Amniotic stem cell (primary cell): ENCODE data around the gene EPHA2.
"Not testable (repeated sequence)": the region's sequence is repeated elsewhere in the genome, so short reads cannot be mapped to it uniquely, and the experiment has no call there.

Experiments used
- DNase-seq: peaks from one replicate; lab custom pipeline; 2025; lab: John Stamatoyannopoulos, UW

Gene EPHA2

DNA sequence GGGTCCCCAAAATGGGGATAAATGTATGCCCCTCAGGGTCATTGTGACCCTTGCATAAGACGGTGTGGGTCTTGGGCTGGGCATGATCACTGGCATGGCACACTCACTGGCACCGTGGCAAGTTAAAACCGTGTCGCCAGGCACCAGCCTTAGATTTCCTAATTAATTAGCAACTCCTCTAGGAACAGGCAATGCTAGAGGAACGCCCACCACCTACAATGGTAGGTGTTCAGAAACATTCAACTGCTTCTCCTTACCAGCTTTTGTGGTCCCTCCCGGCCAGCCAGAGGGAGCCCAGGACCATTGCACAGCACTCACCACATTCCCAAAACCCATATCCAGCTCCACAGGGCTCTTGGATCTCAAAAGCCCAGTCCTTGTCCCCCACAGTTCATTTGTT, 36.4 kb downstream of the EPHA2 start:
- DNase-seq = no peak

DNA sequence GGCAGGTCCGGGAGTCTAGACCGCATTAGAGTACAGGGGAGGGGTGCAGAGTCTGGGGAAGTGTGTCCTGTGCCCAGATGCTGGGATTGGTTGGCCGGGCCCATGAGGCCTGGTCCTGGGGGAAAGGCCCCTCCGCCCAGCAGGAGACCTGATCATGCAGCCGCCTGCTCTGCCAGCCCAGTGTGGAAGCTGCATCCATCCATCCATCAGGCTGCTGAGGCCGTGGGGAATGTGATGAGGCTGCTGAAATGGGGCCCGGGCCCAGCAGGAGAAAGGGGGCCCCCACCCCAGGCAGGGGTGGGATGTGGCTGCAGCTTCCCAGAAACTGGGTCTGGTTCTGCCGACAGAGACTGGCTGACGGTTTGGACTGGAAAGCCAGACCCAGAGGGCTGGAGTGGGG, 37.2 kb downstream of the EPHA2 start:
- no peak for DNase-seq

DNA sequence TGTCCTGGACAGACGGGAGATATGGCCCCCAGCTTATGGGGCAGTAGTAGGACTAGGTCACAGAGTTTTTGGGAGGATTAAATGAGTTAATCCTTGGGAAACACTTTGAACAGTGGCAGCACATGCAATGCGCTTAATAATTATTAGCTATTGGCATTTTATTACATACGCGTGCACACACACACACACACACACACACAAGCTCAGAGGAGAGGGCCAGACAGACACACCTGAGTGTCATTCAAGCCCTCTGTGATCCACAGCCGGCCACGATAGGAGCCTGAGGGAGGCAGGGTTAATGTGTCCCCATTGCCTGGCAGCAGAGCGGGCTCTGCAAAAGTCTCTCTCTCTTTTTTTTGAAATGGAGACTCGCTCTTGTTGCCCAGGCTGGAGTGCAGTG, 37.9 kb downstream of the EPHA2 start:
- no peak for DNase-seq

DNA sequence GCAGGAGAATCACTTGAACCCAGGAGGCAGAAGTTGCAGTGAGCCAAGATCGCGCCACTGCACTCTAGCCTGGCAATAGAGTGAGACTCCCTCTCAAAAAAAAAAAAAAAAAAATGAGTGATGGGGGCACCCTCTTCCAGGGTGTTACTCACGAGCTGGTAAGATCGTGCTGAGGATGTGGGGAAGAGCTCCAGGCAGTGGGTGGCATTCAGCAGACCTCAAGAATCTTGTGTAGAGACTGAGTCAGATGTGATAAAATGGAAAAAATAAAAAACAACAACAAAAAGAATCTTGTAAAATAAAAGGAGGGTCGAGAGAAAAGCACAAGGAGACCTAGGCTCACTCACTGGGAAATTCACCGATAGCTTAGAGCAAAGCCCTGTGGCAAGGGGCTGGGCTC, 38.5 kb downstream of the EPHA2 start:
- no peak for DNase-seq

DNA sequence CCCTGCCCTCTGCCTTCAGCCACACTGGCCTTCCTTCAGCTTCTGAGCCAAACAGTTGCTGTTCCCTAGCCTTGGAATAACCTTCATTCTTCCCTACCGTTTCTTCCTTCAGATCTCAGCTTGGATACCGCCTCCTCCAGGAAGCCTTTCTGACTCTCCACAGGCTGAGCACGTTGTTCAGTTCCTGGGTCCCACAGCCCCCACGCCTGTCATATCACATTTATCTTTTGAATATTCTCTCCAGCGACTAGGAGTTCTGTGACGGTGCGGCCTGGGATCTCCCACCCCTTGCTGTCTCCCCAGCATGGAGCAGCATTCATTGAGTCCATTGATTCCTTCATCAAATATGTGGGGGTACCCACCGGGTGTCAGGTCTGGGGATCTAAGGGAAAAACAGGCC, 39.2 kb downstream of the EPHA2 start:
- DNase-seq = no peak

DNA sequence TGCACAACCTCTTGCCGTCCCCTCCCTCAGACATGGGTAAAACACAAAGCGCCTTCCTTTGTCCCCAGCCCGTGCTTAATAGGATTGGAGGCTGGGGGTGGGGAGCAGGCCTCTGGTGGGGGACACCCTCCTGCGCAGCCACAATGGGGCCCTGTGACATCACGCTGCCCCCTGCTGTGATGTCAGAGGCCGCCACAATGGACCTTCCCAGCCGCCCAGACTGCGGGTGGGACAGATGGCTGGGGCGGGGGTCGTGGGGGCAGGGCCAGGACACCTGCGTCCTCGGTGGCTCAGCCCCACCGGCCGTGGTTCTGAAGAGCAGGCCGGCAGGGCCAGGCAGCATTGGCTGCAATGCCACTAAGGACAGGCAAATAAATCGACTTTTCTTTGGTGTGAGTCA, 39.9 kb downstream of the EPHA2 start:
- DNase-seq = no peak

DNA sequence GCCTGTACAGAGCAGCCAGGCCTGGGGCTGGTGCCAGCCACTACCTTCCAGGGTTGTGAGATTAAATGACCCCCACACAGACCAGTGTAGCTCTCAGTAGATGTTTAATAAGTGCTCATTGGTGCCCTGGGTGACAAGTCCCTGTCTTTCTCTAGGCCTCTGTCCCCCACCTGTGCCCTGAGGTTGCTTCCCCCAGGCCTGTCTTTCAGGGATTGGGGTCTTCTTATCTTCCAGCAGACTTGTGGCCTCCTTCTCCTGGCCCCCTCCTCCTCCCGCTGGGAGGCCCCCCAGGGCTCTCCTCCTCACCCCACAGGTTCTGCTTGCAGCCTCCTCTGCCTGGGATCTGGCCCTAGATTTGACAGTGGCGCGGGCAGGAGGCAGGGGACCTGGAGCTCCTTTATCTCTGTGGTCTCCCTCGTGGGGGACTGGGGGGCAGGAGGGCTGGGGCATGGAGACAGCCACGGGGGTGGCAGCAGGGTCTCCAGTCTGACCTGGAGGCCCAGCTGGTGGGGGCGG, 40.3 kb downstream of the EPHA2 start:
- no peak for DNase-seq

DNA sequence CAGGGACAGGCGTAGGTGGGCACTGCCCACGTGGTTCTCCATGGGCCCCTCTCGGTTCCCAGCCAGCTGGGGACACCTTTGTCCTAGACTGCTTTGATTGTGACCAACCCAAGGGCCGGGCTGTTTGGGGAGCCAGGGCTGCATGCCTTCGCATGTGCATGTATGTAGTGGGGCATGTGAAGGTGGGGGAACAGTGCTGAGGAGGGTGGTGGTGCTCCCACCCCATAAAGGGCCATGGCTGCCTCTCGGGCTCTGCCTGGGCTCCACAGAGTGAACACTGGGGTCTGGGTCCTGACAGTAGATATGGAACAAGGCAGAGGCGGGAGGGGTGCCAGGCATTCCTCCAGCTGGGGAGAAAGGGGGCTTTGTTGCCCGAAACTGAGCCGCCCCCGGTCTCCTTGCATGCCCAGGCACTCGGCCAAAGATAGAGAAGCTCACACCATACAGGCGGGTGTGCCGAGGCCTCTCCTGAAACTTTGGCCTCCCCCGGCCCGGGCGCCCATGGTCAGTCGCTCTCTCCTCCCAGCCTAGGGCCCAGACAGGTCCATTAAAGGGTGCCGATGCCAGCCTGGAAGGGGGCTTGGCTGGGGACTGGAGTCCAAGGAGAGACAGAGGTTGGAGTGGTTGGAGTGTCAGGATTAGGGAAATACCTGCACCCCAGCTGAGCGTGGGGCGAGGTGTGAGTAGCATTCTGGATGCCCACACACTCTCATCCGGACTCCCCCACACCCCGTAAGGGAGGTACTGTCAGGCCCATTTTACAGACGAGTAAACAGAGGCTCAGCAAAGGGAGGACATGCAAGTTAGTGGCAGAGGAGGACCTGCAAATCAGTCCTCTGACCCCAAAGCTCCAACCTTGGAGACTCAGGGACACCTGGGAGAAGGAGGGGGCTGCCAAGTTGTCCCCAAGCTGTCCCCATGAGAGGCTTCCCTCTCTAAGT, 41.1 kb downstream of the EPHA2 start:
- DNase-seq = no peak

DNA sequence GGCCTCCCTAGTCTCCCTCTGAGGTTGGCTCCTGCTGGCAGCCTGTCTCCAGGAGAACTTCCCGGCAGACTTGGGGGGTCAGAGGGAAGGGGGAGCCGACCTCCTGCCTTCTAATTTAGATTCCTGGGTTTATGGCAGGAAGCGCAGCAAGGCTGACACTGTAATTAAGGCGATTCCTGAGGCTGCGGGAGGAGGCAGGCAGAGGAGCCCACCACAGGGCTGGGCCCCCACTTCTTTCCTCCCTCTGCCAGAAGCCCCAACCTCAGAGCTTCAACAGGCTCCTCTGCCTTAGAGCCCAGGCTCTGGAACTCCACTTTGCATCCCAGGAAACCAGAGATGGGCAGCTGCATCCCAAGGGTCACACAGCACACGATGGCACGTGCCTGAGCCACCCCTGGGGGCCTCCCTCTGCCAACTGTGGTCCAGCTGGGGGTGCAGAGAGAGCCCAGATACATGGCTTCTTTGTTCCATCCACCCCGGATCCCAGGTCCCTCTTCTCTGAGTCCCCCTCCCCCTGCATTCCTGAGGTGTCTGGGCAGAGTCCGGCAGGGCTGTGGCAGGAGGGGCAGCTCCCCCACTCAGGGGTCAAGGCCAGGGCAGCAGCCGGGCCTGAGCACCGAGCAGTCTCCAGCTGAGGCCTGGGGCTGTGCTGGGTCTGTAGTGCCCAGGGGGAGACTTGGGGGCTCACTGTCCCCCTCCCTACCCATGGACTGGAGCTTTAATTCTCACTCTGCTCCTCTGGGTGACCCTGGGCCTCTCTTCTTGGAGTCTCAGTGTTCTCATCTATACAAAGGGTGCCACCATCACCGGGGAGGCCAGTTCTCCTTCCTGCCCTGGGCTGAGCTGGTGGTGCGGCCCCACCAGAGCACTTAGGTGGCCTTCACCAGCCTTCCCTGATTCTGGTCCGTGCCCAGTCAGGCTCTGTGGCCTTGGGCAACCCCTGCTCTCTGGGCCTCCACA, 43.0 kb downstream of the EPHA2 start:
- DNase-seq = no peak

DNA sequence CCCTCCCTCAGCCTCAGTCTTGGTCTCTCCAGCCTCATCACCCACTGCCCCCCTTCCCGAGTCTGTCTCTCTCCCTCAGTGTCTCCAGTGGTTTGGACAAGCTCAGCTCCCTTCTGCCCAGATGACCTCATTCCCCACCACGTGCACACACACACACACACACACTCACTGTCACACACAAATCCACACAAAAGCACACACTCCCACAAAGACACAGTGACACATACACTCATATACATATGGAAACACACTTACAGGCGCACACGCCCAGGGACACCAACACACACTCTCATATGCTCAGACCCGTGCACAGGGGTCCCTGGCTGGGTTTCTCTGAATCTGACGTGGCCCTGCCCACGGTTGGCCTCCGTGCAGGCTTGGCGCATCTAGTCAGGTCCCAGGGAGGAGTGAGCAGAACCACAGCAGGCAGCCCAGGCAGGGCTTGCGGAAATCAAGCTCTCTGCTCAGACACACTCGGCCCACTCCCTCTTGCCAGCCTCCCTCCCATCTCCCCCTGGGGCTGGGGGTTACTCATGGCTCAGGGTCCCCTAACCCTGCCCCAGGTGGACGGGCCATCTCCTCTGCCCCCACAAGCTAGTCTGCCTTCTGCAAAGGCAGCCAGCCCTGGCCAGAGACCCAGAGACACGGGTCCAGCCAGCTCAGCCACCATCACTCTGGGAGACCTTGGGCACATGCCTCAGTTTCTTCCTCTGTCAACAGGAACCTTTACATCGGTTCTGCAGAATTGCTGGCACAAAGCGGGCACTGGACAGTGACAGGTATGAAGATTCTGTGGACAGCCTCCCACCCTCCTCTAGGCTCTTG, 43.9 kb downstream of the EPHA2 start:
- DNase-seq = no peak

DNA sequence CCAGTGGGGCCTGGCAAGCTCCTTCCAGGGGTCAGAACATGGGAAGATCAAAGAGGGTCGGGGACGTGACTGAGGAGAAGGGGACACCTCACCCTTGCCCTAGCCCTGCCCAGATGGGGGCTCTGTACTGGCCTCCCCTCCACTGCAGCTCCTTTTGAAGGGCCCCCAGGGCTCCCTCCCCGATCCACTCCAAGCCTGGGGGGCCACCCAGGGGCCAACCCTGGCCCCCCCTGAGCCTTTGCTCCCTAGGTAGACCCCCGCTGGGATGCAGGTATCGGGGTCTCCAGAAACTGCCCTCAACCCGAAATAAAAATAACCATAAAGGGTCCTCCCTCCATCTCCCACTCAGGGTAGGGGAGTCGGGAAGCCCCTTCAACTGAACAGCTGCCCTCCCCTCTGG, 45.0 kb downstream of the EPHA2 start:
- DNase-seq = no peak

DNA sequence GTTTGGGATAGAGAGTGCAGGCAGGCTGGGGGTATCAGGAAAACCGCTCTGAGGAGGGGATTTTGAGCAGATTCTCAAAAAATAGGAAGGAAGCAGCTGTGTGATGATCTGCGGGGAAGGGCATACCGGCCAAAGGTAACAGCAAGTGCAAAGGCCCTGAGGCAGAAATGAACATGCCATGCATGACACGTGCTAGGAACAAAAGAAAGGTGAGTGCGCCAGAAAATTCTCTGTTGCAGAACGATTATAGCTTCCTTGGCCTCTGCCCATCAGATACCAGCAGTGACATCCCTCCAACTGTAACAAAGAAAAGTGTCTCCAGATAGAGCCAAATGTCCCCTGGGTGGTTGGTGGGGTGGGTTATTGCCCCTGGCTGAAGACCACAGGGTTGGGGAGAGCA, 45.4 kb downstream of the EPHA2 start:
- no peak for DNase-seq

DNA sequence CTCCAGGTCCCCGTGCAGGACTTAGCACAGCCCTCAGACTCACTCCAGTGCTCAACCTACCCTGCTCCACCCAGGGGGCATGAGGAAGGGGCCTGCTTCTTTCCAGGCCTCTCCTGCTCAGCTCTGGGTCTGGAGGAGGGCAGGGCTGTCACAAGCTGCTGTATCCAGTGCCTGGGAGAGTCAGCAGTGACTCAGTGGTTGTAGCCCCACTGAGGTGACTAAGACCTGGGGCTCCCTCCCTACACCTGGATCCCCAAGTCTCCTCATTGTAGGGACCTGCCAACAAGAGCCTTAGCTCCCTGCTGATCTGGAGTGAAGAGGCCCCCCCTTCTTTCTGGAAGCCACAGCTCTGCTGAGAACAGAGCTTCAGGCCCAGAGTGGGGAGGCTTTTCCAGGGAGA, 46.3 kb downstream of the EPHA2 start:
- DNase-seq = no peak

DNA sequence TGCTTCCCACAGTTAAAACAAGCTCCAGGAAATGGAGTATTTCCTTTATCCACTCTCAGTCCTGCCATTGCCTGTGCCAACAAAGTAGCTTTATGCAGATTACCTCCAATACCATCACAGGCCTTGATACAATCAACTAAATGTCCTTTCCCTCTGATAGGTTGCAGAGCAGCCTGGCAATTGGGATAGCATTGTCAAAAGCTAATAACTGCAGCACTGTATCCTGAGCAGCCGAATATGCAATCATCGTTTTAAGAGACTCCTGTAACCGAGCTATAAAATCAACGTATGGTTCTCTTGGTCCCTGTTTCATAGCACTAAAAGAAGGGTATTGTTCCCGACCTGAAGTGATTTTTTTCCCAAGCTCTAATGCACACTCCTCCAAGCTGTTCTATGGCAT, 48.8 kb downstream of the EPHA2 start:
- DNase-seq = not testable (repeated sequence)

DNA sequence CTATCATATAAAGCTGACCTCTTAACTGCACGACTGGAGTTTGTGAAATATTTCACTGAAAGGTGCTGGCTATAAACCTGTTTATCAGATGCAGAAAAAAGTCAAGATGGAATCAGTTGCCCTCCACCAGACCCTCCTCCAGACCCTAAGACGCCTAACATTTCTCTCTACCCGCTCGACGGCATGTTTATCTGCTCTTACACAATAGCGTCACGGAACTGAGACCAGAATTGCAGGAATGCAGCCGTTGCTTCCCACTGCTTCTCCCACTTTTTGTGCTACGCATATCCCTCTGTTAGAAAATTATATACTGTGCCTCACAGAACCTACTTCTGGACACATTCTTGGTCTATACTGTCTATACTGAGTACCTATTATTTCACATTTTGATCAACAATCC, 54.2 kb downstream of the EPHA2 start:
- DNase-seq = no peak

DNA sequence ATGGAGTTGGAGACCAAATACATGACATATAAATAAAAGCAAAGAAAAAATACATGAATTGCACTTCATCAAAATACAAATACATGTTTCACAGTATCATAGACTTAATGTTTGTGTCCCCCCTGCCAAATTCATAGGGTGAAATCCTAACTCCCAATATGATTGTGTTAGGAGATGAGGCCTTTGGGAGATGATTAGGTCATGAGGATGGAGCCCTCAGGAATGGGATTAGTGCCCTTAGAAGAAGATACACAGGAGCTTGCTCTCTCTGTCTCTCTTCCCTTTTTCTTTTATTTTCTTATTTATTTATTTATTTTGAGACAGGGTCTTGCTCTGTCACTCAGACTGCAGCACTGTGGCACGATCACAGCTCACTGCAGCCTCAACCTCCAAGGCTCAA, 56.5 kb downstream of the EPHA2 start:
- no peak for DNase-seq

DNA sequence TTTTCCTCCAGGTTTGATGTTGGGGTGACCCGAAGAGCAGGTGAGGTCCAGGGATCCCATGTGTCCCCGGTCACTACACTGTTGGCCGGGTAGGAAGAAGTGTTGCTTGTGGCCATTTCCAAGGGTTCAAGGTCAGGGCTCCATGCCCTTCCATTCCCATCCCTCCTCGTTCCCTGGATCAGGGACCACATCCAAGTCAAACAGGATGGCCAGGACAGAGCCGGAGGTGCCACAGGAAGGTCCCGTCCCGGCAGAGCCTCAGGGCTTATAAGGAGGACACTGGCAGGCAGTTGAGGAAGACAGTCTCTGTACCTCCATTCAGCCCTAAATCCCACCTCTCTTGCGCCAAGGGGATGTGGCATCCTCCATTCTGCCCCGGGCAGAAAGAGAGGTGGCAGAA, 60.4 kb downstream of the EPHA2 start:
- DNase-seq = no peak

DNA sequence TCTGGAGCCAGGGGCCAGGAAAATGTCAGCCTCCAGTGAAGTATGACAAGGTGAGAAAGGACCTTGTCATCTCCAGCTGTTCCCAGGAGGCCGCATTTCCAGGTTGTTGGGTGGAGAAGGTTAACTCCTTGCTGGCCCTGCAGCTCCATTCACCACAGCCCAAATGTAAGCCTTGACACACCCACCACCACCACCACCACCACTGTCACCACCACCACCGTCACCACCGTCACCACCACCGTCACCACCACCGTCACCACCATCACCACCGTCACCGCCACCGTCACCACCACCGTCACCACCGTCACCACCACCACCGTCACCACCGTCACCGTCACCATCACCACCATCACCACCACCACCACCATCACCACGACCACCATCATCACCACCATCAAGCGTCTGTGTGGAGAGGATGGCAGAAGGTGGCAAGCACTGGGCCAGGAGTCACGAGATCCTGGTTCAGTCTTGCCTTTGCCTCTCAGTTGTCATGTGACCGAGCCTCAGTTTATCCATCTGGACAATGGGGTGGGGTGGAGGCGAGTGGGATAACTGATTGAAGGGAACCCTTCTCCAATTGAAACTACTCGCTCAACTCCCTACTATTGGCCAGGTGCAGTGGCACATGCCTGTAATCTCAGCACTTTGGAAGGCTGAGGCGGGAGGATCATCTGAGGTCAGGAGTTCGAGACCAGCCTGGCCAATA, 61.3 kb downstream of the EPHA2 start:
- DNase-seq = no peak

DNA sequence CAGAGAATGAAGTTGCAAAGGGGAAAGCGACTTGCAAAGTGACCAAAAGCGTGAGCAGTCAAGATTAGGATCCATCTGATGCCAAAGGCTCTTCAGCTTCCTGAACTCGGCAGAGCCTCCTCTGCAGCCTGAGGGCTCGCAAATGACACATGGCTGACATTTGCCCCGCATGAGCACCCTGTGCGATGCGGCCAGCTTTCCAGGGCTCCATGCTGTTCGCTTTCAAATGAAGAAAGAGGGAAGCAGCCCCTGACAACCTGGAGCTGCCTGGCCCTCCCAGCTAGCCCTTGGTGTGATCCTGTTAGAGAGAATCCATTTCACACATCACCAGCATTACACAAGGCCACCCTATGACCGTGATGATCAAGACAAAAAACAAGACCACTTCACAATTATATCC, 62.3 kb downstream of the EPHA2 start:
- DNase-seq = no peak

DNA sequence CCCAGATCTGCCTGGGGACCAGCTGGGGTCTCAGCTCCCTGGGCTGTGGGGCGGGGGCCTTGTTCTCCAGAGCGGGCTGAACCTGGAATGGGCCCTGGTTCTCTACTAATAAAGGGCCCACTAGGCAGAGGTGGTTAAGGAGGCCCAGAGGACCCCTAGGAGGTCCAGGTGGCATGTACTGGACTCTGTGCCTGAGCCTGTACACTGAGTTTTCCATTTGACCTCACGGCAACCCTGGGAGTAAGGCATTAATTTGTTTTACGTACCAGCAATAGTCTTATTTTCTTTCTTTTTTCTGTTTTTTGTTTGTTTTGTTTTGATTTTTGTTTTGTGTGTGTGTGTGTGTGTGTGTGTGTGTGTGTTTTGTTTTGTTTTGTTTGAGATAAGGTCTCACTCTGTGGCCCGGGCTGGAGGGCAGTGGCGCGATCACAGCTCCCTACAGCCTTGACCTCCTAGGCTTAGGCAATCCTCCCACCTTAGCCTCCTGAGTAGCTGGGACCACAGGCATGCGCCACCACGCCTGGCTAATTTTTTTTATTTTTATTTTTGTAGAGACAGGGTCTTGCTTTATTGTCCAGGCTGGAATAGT, 62.9 kb downstream of the EPHA2 start:
- no peak for DNase-seq
